Muscle layer of colon (tissue), 2 donors: ENCODE results near the gene CRYBG1.
"Not testable (repeated sequence)": the region's sequence is repeated elsewhere in the genome, so short reads cannot be mapped to it uniquely, and the experiment has no call there.

Experiments
- H3K27ac ChIP-seq: one replicate; pipeline ENCODE4 v1.7.0; 2013; ENCODE audit warnings: low read depth, mild to moderate bottlenecking, low read length, moderate library complexity
- H3K27me3 ChIP-seq, 2 donors: one replicate each; pipeline ENCODE4 v1.7.0; 2013; ENCODE audit warnings: low read length in 2 of 2, mild to moderate bottlenecking in 2 of 2; ENCODE audit not compliant: insufficient read depth in 2 of 2, control insufficient read depth in 1 of 2
- H3K36me3 ChIP-seq: one replicate; pipeline ENCODE4 v1.7.0; 2013; ENCODE audit warnings: mild to moderate bottlenecking, low read length; ENCODE audit not compliant: insufficient read depth
- H3K4me1 ChIP-seq: one replicate; pipeline ENCODE4 v1.7.0; 2013; ENCODE audit warnings: mild to moderate bottlenecking, low read length; ENCODE audit not compliant: insufficient read depth
- H3K4me3 ChIP-seq, 2 donors: one replicate each; pipeline ENCODE4 v1.7.0; 2013; ENCODE audit warnings: low read length in 2 of 2, low read depth in 1 of 2, mild to moderate bottlenecking in 1 of 2, moderate library complexity in 1 of 2
- H3K9ac ChIP-seq: one replicate; pipeline ENCODE4 v1.7.0; 2013; ENCODE audit warnings: low read length
- H3K9me3 ChIP-seq: one replicate; pipeline ENCODE4 v1.7.0; 2013; ENCODE audit warnings: mild to moderate bottlenecking, low read length
- donor health status: abdominal sarcoma.
- donor health status: Adenocarcinoma of cecum.

CRYBG1 gene

DNA sequence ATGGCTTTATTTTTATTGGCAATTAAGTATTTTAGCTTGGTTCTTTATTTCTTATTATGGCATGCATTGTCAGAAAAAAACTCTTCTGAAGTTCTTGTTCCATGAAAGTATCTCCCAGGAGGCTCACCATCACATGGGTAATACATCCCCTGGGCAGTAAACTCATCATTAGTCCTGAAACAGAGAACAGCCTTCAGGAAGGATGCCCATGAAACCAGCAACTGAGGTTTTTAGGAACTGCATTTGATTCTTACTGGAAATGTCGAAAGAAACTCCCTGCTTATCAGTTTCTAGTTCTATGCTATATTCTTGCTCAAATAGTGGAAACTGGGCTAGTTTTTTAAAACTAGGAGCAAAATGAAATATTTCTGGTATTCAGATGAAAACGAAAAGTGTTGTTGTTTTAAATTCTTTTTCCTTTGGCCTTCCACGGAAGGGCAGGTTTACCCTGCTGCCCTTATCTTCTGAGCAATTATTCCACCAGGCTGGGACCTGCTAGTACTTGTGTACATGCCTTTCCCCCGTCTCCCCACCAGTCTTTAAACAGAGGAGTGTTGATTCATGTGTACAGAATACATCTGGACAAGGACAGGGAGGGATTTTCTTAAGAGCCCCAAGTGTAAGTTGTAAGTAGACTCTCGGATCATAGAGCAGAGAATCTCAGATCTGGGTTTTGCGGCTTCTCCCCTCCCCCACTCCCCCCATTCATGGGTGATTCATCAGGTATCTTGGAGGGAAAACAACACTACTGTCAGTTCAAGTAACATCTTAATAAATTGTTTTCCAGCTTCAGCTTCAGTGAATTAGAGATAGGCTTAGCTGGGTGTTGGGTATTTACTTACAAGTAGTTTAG is 187.3 kb downstream of the CRYBG1 start:
- H3K27me3 ChIP-seq = no peaks in the 10 kb centered on the region
- H3K4me3 ChIP-seq = no peak overlapping the region
- no peaks in the 10 kb centered on the region for H3K36me3 ChIP-seq
- H3K9ac ChIP-seq = no peak overlapping the region
- H3K4me1 ChIP-seq = peaks cover 6% of the 10 kb centered on the region
- no peak overlapping the region for H3K27ac ChIP-seq
- no peaks in the 10 kb centered on the region for H3K9me3 ChIP-seq

DNA sequence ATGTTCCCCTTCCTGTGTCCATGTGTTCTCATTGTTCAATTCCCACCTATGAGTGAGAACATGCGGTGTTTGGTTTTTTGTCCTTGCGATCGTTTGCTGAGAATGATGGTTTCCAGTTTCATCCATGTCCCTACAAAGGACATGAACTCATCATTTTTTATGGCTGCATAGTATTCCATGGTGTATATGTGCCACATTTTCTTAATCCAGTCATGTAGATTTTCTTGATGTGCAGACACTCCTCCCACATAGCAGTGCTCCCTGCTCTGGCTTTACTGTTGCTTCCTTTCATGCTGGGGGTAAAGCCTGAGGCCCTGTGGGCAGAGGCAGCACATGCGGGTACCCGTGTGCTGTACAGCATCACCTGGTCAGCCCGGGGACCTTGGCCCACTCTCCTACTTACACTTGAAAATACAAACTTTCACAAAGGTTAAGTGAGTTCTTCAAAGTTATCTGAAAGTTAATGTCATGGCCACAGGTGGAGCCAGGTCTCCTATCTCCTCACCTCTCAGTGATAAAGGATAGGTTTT is 188.5 kb downstream of the CRYBG1 start:
- H3K4me1 ChIP-seq, H3K36me3 ChIP-seq, H3K27ac ChIP-seq, H3K4me3 ChIP-seq, H3K9me3 ChIP-seq, H3K27me3 ChIP-seq, H3K9ac ChIP-seq: not testable (repeated sequence)

DNA sequence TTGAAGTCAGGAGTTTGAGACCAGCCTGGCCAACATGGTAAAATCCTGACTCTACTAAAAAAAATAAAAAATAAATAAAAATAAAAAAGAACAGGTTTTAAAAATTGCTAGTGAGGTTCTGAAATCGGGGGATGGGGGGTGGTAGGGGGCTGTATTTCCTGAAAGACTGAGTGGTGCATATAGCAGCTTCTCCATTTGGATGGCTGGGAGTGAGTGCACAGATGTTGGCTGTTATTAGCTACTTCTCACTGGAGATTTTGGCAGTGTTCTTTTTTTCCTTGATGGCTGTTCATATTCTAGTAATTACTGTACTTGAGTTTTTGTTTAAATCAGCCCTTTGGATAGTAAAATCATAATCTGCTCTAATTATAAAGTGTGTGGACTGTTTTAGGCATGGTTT is 189.0 kb downstream of the CRYBG1 start:
- Histone ChIP-seq H3K4me1 (peaks cover 6% of the 10 kb centered on the region), H3K9ac (no peak overlapping the region), H3K4me3 (no peak overlapping the region), H3K36me3 (peaks cover 9% of the 10 kb centered on the region), H3K9me3 (no peaks in the 10 kb centered on the region), H3K27me3 (no peaks in the 10 kb centered on the region), H3K27ac (no peak overlapping the region)

DNA sequence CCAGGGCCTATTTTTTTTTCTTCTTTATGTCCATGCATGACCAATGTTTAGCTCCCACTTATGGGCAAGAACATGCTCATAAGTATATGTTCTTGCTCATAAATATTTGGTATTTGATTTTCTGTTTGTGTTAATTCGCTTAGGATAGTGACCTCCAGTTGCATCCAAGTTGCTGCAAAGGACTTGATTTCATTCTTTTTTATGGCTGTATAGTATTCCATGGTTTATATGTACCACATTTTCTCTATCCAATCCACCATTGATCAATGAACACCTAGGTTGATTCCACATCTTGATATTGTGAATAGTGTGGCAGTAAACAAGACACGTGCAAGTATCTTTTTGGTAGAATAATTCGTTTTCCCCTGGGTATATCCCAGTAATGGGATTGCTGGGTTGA is 190.6 kb downstream of the CRYBG1 start:
- Histone ChIP-seq H3K9ac (no peak overlapping the region), H3K27me3 (no peaks in the 10 kb centered on the region), H3K4me1 (peaks cover 6% of the 10 kb centered on the region), H3K36me3 (peaks cover 9% of the 10 kb centered on the region), H3K9me3 (no peaks in the 10 kb centered on the region), H3K4me3 (no peak overlapping the region), H3K27ac (no peak overlapping the region)

DNA sequence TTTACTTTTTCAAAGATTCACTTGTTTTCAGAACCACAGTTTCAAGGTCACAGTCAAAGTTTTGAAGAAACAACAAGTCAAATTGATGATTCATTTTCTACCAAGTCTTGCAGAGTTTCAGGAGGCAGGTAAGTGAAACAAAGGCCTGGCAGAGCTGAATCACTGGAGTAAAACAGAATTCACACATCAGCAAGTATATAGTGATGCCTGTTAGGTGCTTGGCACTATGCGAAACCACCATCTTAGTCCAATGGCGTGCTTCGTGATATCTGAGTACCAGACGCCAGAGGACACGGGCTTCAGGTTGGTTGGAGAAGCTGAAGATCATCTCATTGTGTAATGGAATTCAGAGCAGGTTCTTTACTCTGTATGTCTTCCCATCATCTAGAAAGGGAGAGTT is 192.9 kb downstream of the CRYBG1 start:
- Histone ChIP-seq H3K9ac (no peak overlapping the region), H3K4me1 (no peaks in the 10 kb centered on the region), H3K27me3 (no peaks in the 10 kb centered on the region), H3K9me3 (no peaks in the 10 kb centered on the region), H3K27ac (no peak overlapping the region), H3K36me3 (peaks cover 9% of the 10 kb centered on the region), H3K4me3 (no peak overlapping the region)

DNA sequence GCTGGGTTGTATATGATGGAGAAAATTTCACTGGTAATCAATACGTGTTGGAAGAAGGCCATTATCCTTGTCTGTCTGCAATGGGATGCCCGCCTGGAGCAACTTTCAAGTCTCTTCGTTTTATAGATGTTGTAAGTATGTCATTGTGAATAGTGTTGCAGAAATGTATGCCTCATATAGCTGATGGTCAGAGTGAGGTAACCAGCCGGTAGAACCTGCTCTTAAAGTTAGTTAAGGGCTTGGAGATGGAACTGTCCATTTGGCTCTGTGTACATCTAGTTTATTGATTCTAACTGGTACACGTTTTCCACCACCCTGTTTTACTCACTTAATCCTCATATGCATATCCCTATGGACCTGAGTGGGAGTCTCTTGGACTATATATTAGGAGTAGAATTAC is 195.2 kb downstream of the CRYBG1 start:
- H3K9ac ChIP-seq = no peak overlapping the region
- H3K4me3 ChIP-seq = no peak overlapping the region
- no peaks in the 10 kb centered on the region for H3K27me3 ChIP-seq
- H3K27ac ChIP-seq = no peak overlapping the region
- peaks cover 9% of the 10 kb centered on the region for H3K36me3 ChIP-seq
- no peaks in the 10 kb centered on the region for H3K4me1 ChIP-seq
- no peaks in the 10 kb centered on the region for H3K9me3 ChIP-seq

DNA sequence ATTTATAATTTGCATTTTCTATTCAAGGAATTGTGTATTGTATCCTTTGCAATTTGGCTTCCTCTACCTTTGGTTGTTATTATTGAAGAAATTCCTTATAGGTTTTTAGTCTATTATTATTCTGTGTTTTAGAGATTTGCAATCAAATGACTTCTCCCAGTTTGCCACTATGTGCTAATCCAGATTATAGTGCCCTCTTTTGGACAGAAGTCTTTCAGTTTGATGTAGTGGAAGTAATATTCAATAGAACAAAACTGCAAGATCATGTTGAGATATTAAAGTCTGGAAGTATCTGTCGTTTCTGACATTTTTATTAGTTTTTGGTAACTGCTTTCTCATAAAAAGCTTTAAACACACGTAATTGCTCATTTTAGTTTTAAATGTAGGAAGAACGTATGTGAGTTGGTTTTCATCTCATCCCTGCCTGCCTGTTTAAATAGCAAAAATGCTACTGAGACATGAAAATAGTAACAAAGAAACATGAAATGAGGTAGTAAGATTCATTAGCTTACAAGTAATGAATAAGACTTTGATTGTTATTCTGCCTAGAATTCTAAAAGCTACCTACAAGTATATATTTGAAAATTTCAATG is 195.9 kb downstream of the CRYBG1 start:
- Histone ChIP-seq H3K36me3 (peaks cover 9% of the 10 kb centered on the region), H3K4me3 (no peak overlapping the region), H3K4me1 (no peaks in the 10 kb centered on the region), H3K27me3 (no peaks in the 10 kb centered on the region), H3K27ac (no peak overlapping the region), H3K9ac (no peak overlapping the region), H3K9me3 (no peaks in the 10 kb centered on the region)

DNA sequence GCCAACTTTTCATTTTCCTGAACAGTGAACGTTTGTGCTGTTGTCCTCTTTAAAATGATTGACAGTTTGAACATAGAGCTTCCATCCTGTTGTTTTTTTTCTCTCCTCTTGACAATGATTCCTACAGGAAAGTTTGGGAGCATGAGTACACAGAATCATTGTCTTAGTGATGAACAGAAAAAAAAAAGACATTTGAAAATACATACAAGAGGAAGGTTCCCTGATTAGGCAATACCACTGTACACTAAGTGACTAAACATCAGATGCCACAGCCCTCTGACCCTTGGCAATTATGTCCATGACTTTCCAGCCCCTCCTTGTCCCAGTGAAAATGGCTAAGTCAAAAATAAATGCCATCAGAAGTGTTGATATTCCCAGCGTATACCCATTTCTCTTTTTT is 197.3 kb downstream of the CRYBG1 start:
- H3K9ac ChIP-seq = no peak overlapping the region
- H3K27me3 ChIP-seq = no peaks in the 10 kb centered on the region
- H3K27ac ChIP-seq = no peak overlapping the region
- no peaks in the 10 kb centered on the region for H3K4me1 ChIP-seq
- H3K36me3 ChIP-seq = peaks cover 9% of the 10 kb centered on the region
- no peak overlapping the region for H3K4me3 ChIP-seq
- no peaks in the 10 kb centered on the region for H3K9me3 ChIP-seq

DNA sequence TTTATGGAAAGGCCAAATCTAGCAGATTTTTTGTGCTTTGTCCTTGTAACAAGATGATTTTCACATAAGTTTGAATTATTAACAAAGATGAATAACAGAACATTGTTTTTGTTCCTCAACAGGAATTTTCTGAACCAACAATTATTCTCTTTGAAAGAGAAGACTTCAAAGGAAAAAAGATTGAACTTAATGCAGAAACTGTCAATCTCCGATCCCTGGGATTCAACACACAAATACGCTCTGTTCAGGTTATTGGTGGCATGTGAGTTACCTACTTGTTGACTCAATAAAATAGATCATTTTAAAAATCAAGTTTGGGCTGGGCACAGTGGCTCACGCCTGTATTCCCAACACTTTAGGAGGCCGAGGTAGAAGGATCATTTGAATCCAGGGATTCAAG is 197.8 kb downstream of the CRYBG1 start:
- Histone ChIP-seq H3K4me3 (no peak overlapping the region), H3K4me1 (no peaks in the 10 kb centered on the region), H3K9ac (no peak overlapping the region), H3K36me3 (peaks cover 7% of the 10 kb centered on the region), H3K27me3 (no peaks in the 10 kb centered on the region), H3K9me3 (no peaks in the 10 kb centered on the region), H3K27ac (no peak overlapping the region)

DNA sequence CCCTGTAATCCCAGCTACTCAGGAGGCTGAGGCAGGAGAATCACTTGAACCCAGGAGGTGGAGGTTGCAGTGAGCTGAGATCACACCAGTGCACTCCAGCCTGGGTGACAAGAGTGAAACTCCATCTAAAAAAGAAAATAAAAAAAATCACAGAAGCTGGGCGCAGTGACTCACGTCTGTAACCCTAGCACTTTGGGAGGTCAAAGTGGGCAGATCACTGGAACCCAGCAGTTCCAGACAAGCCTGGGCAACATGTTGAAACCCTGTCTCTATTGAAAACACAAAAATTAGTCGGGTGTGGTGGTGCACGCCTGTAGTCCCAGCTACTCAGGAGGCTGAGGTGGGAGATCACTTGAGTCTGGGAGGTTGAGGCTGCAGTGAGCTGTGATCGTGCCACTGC is 199.1 kb downstream of the CRYBG1 start:
- not testable (repeated sequence) for H3K9me3 ChIP-seq, H3K36me3 ChIP-seq, H3K9ac ChIP-seq, H3K4me1 ChIP-seq, H3K27me3 ChIP-seq, H3K27ac ChIP-seq, H3K4me3 ChIP-seq

DNA sequence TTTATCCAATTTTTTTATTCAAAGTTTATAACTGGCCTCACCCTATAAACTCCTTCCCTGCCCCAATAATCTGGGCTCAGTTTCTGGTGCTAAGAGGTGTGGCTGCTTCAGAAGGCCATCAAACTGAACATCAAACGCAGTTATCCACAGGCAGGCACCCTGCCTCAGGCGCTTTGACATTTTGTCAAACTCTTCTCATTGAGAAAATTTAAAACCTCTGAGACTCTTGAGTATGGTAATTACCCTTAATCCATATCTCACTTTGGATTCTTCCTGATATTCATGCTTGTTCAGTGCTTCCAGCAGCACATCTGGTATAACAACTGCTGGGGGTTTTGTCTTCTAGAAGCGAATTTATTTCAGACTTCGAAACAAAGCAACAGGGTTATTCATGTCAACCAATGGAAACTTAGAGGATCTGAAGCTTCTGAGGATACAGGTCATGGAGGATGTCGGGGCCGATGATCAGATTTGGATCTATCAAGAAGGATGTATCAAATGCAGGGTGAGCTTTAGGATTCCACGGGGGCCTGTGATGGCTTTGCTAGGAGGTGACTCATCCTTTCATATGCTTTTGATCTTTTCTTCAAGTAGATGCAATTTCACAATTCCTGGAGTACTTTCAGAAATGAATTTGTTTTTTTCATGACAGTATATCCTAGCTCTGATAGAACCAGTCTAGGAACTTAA is 200.6 kb downstream of the CRYBG1 start:
- H3K9ac ChIP-seq = no peak overlapping the region
- no peaks in the 10 kb centered on the region for H3K4me1 ChIP-seq
- no peaks in the 10 kb centered on the region for H3K27me3 ChIP-seq
- no peak overlapping the region for H3K4me3 ChIP-seq
- no peak overlapping the region for H3K27ac ChIP-seq
- no peaks in the 10 kb centered on the region for H3K36me3 ChIP-seq
- no peaks in the 10 kb centered on the region for H3K9me3 ChIP-seq
